HG03135 (cell line): Measurements from ENCODE around the gene MYO7A.

Experiments
- ATAC-seq: cut with Tn5 transposase; IDR thresholded peaks from one replicate; pipeline ENCODE4 v1.9.1; 2021; ENCODE audit warnings: mild to moderate bottlenecking, moderate library complexity; ENCODE audit not compliant: unreplicated experiment

Gene MYO7A

DNA sequence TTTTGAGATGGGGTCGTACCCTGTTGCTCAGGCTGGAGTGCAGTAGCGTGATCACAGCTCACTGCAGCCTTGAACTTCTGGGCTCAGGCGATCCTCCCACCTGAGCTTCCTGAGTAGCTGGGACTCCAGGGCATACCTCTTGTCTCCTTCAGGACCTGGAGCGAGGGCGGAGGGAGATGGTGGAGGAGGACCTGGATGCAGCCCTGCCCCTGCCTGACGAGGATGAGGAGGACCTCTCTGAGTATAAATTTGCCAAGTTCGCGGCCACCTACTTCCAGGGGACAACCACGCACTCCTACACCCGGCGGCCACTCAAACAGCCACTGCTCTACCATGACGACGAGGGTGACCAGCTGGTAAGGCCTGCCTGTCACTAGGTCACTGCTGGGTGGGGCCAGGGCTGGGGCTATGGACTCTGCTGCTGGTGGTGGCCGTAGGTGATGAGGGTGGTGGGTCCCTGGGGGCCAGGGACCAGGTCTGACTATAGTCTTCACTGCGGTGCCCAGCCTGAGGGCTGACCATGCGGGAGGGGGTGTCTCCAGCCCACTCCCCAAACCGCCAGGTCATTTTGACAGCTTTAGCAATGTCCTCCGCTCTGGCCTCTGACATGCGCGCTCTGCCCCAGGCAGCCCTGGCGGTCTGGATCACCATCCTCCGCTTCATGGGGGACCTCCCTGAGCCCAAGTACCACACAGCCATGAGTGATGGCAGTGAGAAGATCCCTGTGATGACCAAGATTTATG, 53.9 kb downstream of the MYO7A start:
- no peak for ATAC-seq

- no peak for ATAC-seq
These were observed 54.7 kb downstream of the MYO7A start for GRCh38 chr11:77182542-77183430.

DNA sequence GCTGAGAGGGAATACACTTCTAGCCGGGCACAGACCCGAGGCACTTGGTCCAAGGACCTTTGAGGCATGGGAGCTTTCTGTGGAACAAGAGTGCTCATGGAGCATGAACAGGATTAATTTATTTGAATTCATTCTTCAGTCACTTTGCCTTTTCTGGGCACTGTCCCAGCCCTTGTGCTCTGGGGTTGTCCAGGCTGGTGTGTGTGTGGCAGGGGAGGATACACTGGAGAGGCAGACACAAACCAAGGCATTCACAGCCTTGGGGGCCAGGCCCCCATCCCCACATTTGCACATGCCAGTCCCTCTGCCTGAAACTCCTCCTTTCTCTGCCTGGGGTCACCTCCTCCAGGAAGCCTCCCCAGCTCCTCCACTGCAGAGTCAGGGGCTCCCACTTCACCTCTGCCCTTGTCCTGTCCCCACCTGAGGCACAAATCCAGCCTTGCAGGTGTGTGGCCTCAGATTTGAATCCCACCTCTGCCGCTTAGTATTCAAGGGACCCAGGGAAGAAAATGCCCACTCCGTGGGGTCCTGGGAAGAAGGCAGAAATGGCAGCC, 55.5 kb downstream of the MYO7A start:
- ATAC-seq, result no peak

GRCh38 chr11:77184136-77184860, 56.3 kb downstream of the MYO7A start:
- ATAC-seq, result no peak

DNA sequence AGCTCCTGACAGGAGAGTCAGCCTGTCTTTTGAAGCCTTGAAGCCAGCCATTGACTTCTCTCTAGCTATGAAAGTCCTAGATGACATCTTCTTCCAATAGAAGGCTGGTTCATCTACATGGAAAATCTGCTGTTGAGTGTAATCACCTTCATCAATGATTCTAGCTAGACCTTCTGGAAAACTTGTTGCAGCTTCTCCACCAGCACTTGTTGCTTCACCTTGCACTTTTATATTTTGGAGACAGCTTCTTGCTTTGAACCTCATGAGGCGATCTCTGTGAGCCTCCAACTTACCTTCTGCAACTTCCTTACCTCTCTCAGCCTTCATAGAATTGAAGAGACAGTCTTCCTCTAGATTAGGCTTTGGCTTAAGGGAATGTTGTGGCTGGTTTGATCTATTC, 58.3 kb downstream of the MYO7A start:
- no peak for ATAC-seq

DNA sequence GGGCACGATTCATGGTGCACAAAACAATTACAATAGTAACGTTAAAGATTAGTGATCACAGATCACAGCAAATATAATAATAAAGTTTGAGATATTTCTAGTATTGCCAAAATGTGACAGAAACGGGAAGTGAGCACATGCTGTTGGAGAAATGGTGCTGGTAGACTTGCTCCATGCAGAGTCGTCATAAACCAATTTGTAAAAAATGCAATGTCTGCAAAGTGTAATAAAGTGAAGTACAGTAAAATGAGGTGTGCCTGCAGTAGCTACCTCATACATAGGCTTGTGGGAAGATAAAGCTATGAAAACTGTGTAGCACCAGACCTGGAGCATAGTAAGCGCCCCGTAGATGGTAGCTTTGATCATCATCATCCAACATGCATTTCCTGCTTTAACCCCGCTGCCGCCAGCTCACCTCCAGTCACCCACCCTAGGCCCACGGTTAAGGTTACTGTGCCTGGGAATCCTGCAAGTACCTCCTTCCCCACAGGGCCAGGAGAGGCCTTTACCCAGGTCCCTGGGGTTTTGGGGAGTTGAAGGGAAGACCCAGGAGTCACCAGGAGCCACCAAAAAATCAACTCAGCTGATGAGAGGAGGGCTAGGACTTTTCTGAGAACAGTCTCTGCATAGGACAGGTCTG, 59.2 kb downstream of the MYO7A start:
- ATAC-seq, result no peak

DNA sequence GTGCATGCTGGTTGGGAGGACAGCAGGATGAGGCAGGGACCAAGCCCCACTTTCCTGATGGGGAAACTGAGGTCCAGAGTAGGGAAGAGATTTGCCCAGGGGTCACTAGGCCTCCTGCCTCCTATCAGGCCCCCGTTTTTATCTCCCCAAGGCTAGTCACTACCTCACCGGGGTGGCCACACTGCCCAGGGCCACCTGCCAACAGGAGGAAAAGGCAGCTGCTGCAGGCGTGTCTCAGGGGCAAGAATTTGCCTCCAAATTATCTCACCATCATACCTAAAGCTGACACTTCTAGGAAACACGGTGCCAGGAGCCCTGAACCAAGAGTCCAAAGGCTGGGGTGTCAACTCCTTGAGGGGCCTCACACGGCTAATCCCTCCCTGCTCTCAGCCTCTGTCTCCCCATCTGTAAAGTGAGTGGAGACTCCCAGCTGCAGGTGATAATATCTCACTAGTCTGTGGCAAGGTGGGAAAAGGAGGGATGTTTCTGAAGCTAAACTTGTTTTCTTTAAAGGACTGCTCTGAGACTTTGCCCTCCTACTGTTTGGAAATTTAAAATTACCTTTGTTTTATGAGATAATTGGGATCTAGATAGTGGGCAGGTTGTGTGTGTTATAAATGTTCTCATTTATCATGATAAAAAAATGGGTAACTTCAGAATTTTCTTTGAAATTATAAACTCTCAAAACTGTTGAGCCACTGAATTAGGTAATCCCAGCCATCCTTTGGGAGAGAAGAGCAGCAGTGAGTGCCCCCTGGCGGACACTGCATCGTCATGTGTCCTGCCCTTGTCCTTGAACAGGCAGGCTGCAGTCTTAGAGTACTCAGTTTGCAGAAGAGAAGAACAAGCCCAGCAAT, 60.0 kb downstream of the MYO7A start:
- peak; percentile 57 for ATAC-seq

- no peak for ATAC-seq
These were observed 60.8 kb downstream of the MYO7A start for GRCh38 chr11:77188633-77189491.

- ATAC-seq, result no peak
These were observed 61.7 kb downstream of the MYO7A start for GRCh38 chr11:77189588-77190210.

- ATAC-seq, result no peak
These were observed 62.5 kb downstream of the MYO7A start for GRCh38 chr11:77190331-77191075.

- ATAC-seq, result no peak
These were observed 63.4 kb downstream of the MYO7A start for GRCh38 chr11:77191429-77191822.

- ATAC-seq, result no peak
These were observed 63.9 kb downstream of the MYO7A start for GRCh38 chr11:77191823-77192495.

DNA sequence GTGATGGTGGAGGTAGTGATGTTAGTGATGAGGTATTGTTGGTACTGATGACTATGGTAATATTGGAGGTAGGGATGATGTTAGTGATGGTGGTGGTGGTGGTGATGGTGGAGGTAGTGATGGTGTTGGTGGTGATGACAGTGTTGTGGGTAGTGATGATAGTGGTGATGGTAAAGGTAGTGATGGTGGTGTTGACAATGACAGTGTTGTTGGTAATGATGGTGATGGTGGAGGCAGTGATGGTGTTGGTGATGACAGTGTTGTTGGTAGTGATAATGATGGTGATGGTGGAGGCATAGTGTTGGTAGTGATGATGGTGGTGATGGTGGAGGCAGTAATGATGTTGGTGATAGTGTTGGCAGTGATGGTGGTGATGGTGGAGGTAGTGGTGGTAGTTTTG, 65.1 kb downstream of the MYO7A start:
- no peak for ATAC-seq

DNA sequence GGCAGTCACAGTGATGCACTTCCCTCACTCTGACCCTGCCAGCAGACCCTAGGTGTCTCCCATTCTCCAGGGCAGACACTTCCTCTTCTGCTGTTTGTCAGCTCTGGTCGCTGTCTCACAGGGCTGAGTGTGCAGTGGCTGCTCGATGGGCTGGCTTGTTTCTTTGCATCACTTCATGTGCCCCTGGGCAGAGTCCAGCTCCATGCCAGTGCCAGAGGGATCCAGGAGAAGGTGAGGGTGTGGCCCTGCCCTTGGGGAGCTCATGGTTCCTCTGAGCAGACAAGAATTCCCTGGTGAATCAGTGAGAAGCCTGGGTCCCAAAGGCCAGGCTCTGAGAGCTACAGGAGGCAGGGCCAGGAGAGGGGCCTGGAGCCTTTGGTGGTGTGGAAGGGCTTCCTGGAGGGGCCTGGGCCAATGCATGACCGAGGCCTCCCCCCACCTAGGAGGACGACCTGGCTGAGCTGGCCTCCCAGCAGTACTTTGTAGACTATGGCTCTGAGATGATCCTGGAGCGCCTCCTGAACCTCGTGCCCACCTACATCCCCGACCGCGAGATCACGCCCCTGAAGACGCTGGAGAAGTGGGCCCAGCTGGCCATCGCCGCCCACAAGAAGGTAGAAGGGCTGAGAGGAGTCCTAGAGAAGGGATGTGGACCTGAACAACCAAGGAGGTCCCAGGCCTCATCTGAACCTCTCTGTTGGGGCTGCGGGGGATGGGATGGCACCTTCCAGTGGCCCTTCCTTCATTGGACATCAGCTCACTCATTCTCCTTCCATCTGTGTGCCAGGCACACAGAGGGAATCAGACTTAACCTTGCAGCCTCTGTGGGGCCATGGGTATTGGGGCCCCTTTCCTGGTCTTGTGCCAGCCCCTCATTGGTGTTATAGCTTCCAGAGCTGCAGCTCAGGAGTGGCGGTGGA, 66.1 kb downstream of the MYO7A start:
- no peak for ATAC-seq

GRCh38 chr11:77195071-77195755, 67.2 kb downstream of the MYO7A start:
- ATAC-seq, result no peak

GRCh38 chr11:77196961-77197360, 68.9 kb downstream of the MYO7A start:
- ATAC-seq, result no peak
